ENCODE results near the gene ANKRD24.
"Not testable (repeated sequence)": the region's sequence is repeated elsewhere in the genome, so short reads cannot be mapped to it uniquely, and the experiment has no call there.

Gene ANKRD24

DNA sequence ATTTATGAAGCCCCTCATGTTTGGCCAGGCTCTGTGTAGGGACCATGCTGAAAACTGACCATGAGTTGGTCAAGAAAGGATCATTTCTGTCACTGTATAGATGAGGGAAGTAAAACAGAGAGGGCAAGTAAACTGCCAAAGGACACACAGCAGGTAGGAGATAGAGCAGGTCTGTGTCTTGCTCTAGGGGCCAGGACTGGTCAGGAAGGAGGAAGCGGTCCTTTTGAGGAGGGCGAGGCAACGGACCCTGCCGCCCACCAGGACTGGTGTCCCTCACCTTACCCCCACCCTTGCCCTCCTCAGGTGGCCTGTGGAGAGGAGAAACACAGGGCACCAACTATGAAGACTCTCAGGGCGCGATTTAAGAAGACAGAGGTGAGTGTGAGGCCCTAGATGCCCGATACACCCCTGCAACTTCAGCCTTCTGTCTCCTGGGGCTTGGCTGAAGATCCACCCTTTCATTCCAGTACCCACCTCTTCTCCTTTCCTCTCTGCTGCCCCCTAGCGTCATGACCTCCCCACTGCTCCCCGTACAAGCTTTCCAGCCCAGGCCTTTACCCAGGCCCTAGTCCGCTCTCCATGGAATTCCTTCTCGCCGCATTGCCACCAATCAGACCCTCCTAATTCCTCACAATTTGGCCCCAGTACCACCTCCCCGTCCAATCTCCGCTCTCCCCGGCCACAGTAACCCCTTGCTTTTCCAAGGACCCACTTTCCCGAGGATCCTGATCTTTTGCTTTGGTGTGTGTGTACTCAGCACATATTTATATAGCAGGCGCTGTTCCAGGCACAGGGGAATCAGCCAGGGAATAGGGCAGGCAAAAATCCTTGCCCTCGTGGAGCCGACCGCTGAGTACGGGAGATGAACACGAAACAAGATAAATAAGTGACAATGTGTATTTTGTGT is 3.9 kb downstream of the ANKRD24 start:
- DNase-seq (ENCODE audit: low spot score), result peak; percentile 76
- ChIA-PET CTCF (interaction anchor here (0.6 kb wide), 3 partner anchors 45 to 530 kb away, joined by 3 to 6 read pairs (median 4); no protein-coding TSS in a partner anchor), POLR2A (ENCODE audit: low non-redundant PET) (no interaction called here)
- TF ChIP-seq, protein P1, sequence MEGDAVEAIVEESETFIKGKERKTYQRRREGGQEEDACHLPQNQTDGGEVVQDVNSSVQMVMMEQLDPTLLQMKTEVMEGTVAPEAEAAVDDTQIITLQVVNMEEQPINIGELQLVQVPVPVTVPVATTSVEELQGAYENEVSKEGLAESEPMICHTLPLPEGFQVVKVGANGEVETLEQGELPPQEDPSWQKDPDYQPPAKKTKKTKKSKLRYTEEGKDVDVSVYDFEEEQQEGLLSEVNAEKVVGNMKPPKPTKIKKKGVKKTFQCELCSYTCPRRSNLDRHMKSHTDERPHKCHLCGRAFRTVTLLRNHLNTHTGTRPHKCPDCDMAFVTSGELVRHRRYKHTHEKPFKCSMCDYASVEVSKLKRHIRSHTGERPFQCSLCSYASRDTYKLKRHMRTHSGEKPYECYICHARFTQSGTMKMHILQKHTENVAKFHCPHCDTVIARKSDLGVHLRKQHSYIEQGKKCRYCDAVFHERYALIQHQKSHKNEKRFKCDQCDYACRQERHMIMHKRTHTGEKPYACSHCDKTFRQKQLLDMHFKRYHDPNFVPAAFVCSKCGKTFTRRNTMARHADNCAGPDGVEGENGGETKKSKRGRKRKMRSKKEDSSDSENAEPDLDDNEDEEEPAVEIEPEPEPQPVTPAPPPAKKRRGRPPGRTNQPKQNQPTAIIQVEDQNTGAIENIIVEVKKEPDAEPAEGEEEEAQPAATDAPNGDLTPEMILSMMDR (conservative IDR thresholded peaks at IDR 0.05; ENCODE audit: low read depth), result peak; percentile 85
- no peak overlapping the region for H3K27ac ChIP-seq

- no peak for DNase-seq (ENCODE audit: low spot score)
- POLR2A ChIA-PET (ENCODE audit: low non-redundant PET), result no interaction called here
Observed at GRCh38 chr19:4187313-4188122, 5.0 kb downstream of the ANKRD24 start.

GRCh38 chr19:4189641-4190040 is 7.2 kb downstream of the ANKRD24 start:
- DNase-seq (ENCODE audit: low spot score), result no peak
- CTCF ChIA-PET, result interaction anchor here (1.0 kb wide), 1 partner anchor 11 kb away, joined by 3 read pairs; no protein-coding TSS in a partner anchor
- TF ChIP-seq, protein P1 (conservative IDR thresholded peaks at IDR 0.05; ENCODE audit: low read depth), result no peak
- no peak overlapping the region for H3K27ac ChIP-seq
- POLR2A ChIA-PET (ENCODE audit: low non-redundant PET), result no interaction called here

More at GRCh38 chr19:4187313-4188122, 5.0 kb downstream of the ANKRD24 start:
- TF ChIP-seq, protein P1 (conservative IDR thresholded peaks at IDR 0.05; ENCODE audit: low read depth), result no peak
- CTCF ChIA-PET, result no interaction called here
- H3K27ac ChIP-seq, result no peak overlapping the region

- POLR2A ChIA-PET (ENCODE audit: low non-redundant PET); CTCF ChIA-PET: not testable (repeated sequence)
Observed at GRCh38 chr19:4192537-4192936, 10.0 kb downstream of the ANKRD24 start.

DNA sequence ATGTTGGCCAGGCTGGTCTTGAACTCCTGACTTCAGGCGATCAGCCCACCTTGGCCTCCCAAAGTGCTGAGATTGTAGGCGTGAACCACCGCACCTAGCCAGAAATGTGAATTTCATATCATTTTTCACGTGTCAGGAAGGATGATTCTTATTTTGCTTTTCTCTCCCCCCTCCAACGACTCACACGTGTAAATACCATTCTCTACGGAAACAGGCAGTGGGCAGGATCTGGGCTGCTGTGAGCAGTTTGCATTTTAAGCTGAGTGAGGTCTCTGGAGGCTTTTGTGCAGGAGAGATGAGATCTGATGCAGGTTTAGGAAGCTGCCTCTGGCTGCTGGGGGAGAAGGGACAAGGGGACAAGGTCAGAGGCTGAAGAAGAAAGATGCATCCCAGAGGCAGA is 11.9 kb downstream of the ANKRD24 start:
- TF ChIP-seq, protein P1 (conservative IDR thresholded peaks at IDR 0.05; ENCODE audit: low read depth), result no peak

More at GRCh38 chr19:4192537-4192936, 10.0 kb downstream of the ANKRD24 start:
- H3K27ac ChIP-seq; DNase-seq (ENCODE audit: low spot score): not testable (repeated sequence)

GRCh38 chr19:4196009-4196408 is 13.5 kb downstream of the ANKRD24 start:
- POLR2A ChIA-PET (ENCODE audit: low non-redundant PET), result no interaction called here
- CTCF ChIA-PET, result no interaction called here

More for the DNA sequence above, 11.9 kb downstream of the ANKRD24 start:
- no peak for DNase-seq (ENCODE audit: low spot score)
- no peak overlapping the region for H3K27ac ChIP-seq
- ChIA-PET CTCF (no interaction called here), POLR2A (ENCODE audit: low non-redundant PET) (no interaction called here)

More at GRCh38 chr19:4196009-4196408, 13.5 kb downstream of the ANKRD24 start:
- no peak overlapping the region for H3K27ac ChIP-seq
- TF ChIP-seq, protein P1 (conservative IDR thresholded peaks at IDR 0.05; ENCODE audit: low read depth), result no peak
- no peak for DNase-seq (ENCODE audit: low spot score)

Data from RWPE1 (cell line).